Measurements from ENCODE around the gene CYB561D1. TPM values are rescaled to one million over a fixed set of nuclear protein-coding genes. Genes with fewer than 3 reads are reported as not detected.

The CYB561D1 gene
- total RNA-seq, 1 donor from 2014 or later, result 5.5 TPM

- intact Hi-C loops (cut with DNase I), result no loop called here
Observed at GRCh38 chr1:109498161-109498801, 4.4 kb downstream of the CYB561D1 start.

GRCh38 chr1:109499081-109499480, 5.2 kb downstream of the CYB561D1 start:
- intact Hi-C loops (cut with DNase I), result no loop called here
- no peak for DNase-seq (ENCODE audit: low spot score)

More at GRCh38 chr1:109498161-109498801, 4.4 kb downstream of the CYB561D1 start:
- no peak for DNase-seq (ENCODE audit: low spot score)

- no peak for DNase-seq (ENCODE audit: low spot score)
- intact Hi-C loops (cut with DNase I), result no loop called here
Observed at GRCh38 chr1:109499661-109500536, 6.0 kb downstream of the CYB561D1 start.

GRCh38 chr1:109500941-109501381, 7.1 kb downstream of the CYB561D1 start:
- DNase-seq (ENCODE audit: low spot score), result no peak
- intact Hi-C loops (cut with DNase I), result no loop called here

- intact Hi-C loops (cut with DNase I), result no loop called here
- no peak for DNase-seq (ENCODE audit: low spot score)
Observed at GRCh38 chr1:109501644-109502363, 7.9 kb downstream of the CYB561D1 start.

- intact Hi-C loops (cut with DNase I), result no loop called here
- DNase-seq (ENCODE audit: low spot score), result no peak
Observed at GRCh38 chr1:109502364-109502851, 8.5 kb downstream of the CYB561D1 start.

- no peak for DNase-seq (ENCODE audit: low spot score)
- intact Hi-C loops (cut with DNase I), result no loop called here
Observed at GRCh38 chr1:109503935-109504334, 10.0 kb downstream of the CYB561D1 start.

- no peak for DNase-seq (ENCODE audit: low spot score)
- intact Hi-C loops (cut with DNase I), result no loop called here
Observed at GRCh38 chr1:109504974-109505373, 11.1 kb downstream of the CYB561D1 start.

GRCh38 chr1:109508001-109508872, 14.3 kb downstream of the CYB561D1 start:
- no peak for DNase-seq (ENCODE audit: low spot score)
- intact Hi-C loops (cut with DNase I), result no loop called here

GRCh38 chr1:109508873-109509175, 14.9 kb downstream of the CYB561D1 start:
- intact Hi-C loops (cut with DNase I), result no loop called here
- no peak for DNase-seq (ENCODE audit: low spot score)

- intact Hi-C loops (cut with DNase I), result no loop called here
- no peak for DNase-seq (ENCODE audit: low spot score)
Observed at GRCh38 chr1:109509176-109510134, 15.6 kb downstream of the CYB561D1 start, which contains the start of gene AMIGO1. Gene AMIGO1, minus strand, starts transcription at chr1:109509727. Its CDS starts 815 bp downstream, at chr1:109508912.

- DNase-seq (ENCODE audit: low spot score), result no peak
- intact Hi-C loops (cut with DNase I), result no loop called here
Observed at GRCh38 chr1:109513110-109513710, 19.3 kb downstream of the CYB561D1 start.

- DNase-seq (ENCODE audit: low spot score), result no peak
- intact Hi-C loops (cut with DNase I), result no loop called here
Observed at GRCh38 chr1:109514846-109515245, 21.0 kb downstream of the CYB561D1 start.

- DNase-seq (ENCODE audit: low spot score), result no peak
- intact Hi-C loops (cut with DNase I), result no loop called here
Observed at GRCh38 chr1:109516872-109517271, 23.0 kb downstream of the CYB561D1 start.

GRCh38 chr1:109517337-109517736, 23.4 kb downstream of the CYB561D1 start:
- no peak for DNase-seq (ENCODE audit: low spot score)
- intact Hi-C loops (cut with DNase I), result no loop called here

- intact Hi-C loops (cut with DNase I), result no loop called here
Observed at GRCh38 chr1:109521002-109521951, 27.4 kb downstream of the CYB561D1 start.

GRCh38 chr1:109522026-109522425, 28.1 kb downstream of the CYB561D1 start:
- DNase-seq (ENCODE audit: low spot score), result no peak
- intact Hi-C loops (cut with DNase I), result no loop called here

More at GRCh38 chr1:109521002-109521951, 27.4 kb downstream of the CYB561D1 start:
- no peak for DNase-seq (ENCODE audit: low spot score)

Data from cardiac septum (tissue), 1 donor.